ENCODE results near the gene PLAC1. TPM values are rescaled to one million over a fixed set of nuclear protein-coding genes. Genes with fewer than 3 reads are reported as not detected.
A peak's percentile ranks its signal among the peaks of the same experiment; 100 is the strongest.

PLAC1 gene
- total RNA-seq, 1 donor from 2014 or later, result not detected

DNA sequence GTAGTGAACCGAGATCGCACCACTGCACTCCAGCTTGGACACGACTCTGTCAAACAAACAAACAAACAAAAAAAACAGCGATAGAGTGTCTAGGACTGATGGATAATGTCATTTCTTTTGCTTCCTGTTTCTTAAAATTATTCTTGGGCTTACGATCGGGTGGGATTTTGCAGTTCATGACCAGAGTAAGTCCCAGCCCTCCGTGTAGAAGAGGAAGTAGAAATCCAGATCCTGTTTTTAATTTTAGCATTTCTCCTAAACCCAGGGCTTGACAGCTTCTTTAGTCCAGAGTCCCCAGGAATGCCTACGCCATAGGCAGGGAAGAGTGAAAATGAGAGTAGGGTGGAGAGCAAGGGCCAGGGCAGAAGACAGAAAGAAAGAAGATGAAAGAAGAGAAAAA is 104.0 kb downstream of the PLAC1 start:
- peaks cover 2% of the 10 kb centered on the region for H3K36me3 Mint-ChIP-seq (ENCODE audit: insufficient read depth)
- TF ChIP-seq, protein P1, sequence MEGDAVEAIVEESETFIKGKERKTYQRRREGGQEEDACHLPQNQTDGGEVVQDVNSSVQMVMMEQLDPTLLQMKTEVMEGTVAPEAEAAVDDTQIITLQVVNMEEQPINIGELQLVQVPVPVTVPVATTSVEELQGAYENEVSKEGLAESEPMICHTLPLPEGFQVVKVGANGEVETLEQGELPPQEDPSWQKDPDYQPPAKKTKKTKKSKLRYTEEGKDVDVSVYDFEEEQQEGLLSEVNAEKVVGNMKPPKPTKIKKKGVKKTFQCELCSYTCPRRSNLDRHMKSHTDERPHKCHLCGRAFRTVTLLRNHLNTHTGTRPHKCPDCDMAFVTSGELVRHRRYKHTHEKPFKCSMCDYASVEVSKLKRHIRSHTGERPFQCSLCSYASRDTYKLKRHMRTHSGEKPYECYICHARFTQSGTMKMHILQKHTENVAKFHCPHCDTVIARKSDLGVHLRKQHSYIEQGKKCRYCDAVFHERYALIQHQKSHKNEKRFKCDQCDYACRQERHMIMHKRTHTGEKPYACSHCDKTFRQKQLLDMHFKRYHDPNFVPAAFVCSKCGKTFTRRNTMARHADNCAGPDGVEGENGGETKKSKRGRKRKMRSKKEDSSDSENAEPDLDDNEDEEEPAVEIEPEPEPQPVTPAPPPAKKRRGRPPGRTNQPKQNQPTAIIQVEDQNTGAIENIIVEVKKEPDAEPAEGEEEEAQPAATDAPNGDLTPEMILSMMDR (IDR thresholded peaks at IDR 0.05; ENCODE audit: unreplicated experiment), result no peak
- peaks cover 9% of the 10 kb centered on the region for H3K9me3 Mint-ChIP-seq (ENCODE audit: low read depth)
- H3K27me3 Mint-ChIP-seq, result peaks cover 15% of the 10 kb centered on the region
- no peak overlapping the region for H3K27ac Mint-ChIP-seq
- H3K4me1 Mint-ChIP-seq (ENCODE audit: low read depth), result peaks cover 19% of the 10 kb centered on the region
- H3K4me3 Mint-ChIP-seq (ENCODE audit: low read depth), result no peak overlapping the region
- DNase-seq (ENCODE audit: low spot score, unreplicated experiment), result no peak

DNA sequence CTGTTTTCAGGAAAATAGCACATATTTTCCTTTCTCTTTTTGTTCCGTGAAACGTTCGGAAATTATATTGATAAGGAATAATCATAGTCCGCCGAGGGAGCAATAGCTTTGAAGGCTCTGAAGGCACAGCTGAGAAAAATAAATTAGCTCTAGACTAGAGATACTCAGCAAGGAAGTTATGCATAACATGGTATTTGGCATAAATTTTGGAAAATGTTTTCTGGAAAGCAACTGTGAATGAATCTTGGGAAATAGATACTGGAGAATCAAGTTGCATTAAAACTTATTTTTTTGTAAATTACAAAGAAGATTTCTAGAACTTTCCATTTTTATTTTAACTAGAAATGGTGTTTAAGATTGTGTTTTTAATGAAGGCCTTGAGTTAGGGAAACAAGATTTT is 105.9 kb downstream of the PLAC1 start:
- TF ChIP-seq, protein P1 (IDR thresholded peaks at IDR 0.05; ENCODE audit: unreplicated experiment), result no peak
- Mint-ChIP-seq H3K4me3 (ENCODE audit: low read depth) (no peak overlapping the region), H3K27ac (no peak overlapping the region), H3K4me1 (ENCODE audit: low read depth) (peaks cover 20% of the 10 kb centered on the region), H3K36me3 (ENCODE audit: insufficient read depth) (peaks cover 2% of the 10 kb centered on the region), H3K9me3 (ENCODE audit: low read depth) (peaks cover 13% of the 10 kb centered on the region), H3K27me3 (peaks cover 15% of the 10 kb centered on the region)
- DNase-seq (ENCODE audit: low spot score, unreplicated experiment), result no peak

DNA sequence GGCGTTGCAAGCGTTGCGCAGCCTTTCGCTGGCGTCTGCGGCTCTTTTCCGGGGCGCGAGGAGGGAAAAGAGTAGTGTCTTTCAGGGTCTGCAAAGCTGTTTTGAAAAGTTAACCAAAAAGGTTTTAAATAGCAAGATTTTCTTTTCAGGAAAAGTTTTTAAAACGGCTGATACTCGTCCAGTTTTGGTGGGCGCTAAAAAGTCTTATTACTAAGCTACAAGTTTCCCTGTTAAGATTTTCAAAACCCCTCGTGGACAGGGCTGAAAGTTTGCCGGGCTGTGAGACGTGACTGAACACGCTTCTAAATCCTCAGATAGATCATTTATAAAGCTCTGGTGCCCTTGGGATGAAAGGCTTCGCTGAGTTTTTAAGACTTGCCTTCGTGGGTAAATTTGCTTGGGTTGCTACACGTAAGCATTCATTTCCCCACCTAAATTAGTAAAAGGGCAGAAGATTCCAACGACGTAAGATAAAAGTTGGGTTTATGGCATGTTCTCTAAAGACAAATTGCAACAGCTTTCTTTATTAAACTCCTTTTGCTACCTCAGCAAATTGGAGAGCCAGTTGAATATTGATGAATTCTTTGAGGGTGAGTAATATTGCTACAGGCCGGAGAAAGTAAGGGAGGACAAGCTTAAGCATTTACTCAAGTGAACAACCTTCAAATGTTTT is 106.8 kb downstream of the PLAC1 start:
- peaks cover 2% of the 10 kb centered on the region for H3K36me3 Mint-ChIP-seq (ENCODE audit: insufficient read depth)
- H3K9me3 Mint-ChIP-seq (ENCODE audit: low read depth), result peaks cover 13% of the 10 kb centered on the region
- TF ChIP-seq, protein P1 (IDR thresholded peaks at IDR 0.05; ENCODE audit: unreplicated experiment), result no peak
- H3K4me3 Mint-ChIP-seq (ENCODE audit: low read depth), result peak overlapping the region; percentile 87
- no peak overlapping the region for H3K27ac Mint-ChIP-seq
- H3K27me3 Mint-ChIP-seq, result peaks cover 15% of the 10 kb centered on the region
- H3K4me1 Mint-ChIP-seq (ENCODE audit: low read depth), result peaks cover 21% of the 10 kb centered on the region
- DNase-seq (ENCODE audit: low spot score, unreplicated experiment), result no peak

DNA sequence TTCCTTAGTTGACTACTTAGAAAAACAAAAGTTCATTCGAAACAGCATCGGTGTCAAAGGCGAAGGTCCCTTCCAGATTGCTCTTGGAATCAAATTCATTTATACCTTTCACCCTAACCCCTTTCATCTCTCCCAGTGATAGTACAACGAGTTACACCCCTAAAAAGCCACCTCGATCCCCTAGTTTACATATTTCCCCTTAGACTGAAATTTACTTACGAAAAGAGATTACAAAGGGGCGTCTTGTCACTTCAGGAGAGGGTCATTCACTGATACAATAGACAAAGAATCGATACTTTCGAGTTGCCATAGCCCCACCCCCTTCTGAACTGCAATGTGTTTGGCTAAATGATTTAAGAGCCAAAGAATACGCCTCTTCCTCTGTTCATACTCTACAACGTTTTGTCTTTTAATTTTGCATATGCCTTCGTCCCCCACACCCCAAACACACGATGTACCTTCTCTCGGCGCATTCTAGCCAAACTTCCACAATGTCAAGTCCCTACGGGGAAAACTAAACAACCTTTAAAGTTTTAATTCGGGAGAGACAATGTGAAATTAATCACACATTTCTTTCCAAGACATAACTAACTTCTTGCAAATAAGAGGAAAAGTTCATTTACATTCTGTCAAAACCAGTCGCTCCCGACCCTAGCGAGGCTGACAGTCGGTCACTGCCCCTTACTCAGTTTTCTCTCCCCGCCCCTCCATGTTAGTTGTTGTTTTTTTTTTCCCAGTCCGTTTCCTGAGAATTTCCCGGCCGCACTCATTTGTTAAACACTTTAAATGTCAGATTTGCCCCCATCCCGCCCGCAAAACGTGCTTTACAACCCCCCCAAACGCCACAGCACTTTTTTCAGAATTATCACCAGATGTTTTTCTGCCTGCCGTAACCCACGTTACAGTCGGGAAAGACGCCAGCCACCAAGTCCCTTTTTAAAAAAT is 109.7 kb downstream of the PLAC1 start:
- H3K9me3 Mint-ChIP-seq (ENCODE audit: low read depth), result peaks cover 9% of the 10 kb centered on the region
- DNase-seq (ENCODE audit: low spot score, unreplicated experiment), result no peak
- TF ChIP-seq, protein P1 (IDR thresholded peaks at IDR 0.05; ENCODE audit: unreplicated experiment), result no peak
- peaks cover 4% of the 10 kb centered on the region for H3K36me3 Mint-ChIP-seq (ENCODE audit: insufficient read depth)
- peak overlapping the region; percentile 87 for H3K4me3 Mint-ChIP-seq (ENCODE audit: low read depth)
- peak overlapping the region; percentile 92 for H3K27ac Mint-ChIP-seq
- H3K27me3 Mint-ChIP-seq, result peaks cover 11% of the 10 kb centered on the region
- peaks cover 22% of the 10 kb centered on the region for H3K4me1 Mint-ChIP-seq (ENCODE audit: low read depth)

DNA sequence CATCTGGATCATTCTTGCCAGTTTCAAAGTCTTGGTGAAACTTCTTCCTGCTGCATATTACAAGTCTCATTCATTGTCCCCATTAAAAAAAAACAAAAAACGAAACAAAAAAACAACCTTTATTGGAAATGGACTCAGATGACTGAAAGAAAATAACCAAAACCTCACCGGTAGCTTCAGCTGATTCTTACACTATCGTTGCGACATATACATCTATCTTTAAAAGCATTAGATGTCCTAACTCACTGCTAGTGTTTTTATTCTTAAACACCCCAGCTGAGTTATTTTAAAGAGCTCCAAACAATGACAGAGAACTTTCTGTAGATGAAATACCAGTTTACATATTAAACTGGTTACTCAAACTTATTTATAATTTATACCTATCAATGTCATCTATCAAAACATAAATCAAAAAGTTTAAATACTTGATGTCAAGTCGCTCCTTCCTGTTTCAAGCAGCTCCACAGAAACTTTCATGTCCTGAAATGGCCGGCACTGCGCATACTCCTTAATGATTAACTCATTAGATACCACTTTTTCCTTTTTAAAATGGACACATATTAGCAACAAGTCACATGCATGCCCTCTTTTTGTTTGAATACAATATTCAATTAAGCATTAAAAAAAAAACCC is 111.1 kb downstream of the PLAC1 start:
- DNase-seq (ENCODE audit: low spot score, unreplicated experiment), result no peak
- H3K4me1 Mint-ChIP-seq (ENCODE audit: low read depth), result peaks cover 24% of the 10 kb centered on the region
- peaks cover 4% of the 10 kb centered on the region for H3K36me3 Mint-ChIP-seq (ENCODE audit: insufficient read depth)
- H3K27ac Mint-ChIP-seq, result peak overlapping the region; percentile 52
- TF ChIP-seq, protein P1 (IDR thresholded peaks at IDR 0.05; ENCODE audit: unreplicated experiment), result no peak
- H3K27me3 Mint-ChIP-seq, result peaks cover 5% of the 10 kb centered on the region
- peaks cover 7% of the 10 kb centered on the region for H3K9me3 Mint-ChIP-seq (ENCODE audit: low read depth)
- H3K4me3 Mint-ChIP-seq (ENCODE audit: low read depth), result peak overlapping the region; percentile 87

Data from progenitor cell of endocrine pancreas (in vitro differentiated cells).